HuH-7 (cell line): ENCODE results near the gene PSMA3.
A peak's percentile ranks its signal among the peaks of the same experiment; 100 is the strongest.

Experiments
- DNase-seq: peaks from one replicate; pipeline ENCODE4 v3.0.0; 2011; ENCODE audit warnings: low spot score

The PSMA3 gene

DNA sequence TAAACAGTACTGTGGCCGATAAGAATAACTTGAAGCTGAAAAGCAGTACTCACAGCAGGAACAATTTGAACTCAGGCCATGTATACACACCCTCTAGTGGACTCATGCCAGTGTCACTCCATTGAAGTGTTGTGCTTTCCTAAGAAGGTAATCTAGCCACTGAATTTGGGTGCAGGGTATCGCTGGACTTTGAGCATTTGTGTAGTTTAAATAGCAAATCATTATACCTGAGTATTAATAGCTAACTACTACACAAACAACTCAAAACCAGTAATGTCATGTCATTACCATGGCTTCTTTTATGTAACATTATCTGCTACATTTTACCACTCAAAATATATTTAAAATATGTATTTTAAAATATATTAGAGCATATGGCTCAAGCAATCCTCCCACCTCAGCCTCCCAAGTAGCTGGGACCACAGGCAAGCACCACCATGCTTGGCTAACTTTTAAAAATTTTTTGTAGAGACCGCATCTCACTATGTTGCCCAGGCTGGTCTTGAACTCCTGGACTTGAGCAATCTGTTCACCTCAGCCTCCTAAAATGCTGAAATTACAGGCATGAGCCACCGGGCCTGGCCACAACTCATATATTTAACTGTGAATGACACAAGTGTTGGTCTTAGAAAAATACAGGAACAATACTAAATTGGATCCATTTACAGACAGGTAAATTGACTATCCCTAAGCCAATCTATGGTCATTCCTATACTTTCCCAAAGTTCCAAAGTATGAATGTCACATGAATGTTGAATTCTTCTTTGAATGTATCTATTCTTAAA is 28.1 kb downstream of the PSMA3 start:
- DNase-seq, result peak; percentile 55

- no peak for DNase-seq
These were observed 30.2 kb downstream of the PSMA3 start for GRCh38 chr14:58274881-58275280.

DNA sequence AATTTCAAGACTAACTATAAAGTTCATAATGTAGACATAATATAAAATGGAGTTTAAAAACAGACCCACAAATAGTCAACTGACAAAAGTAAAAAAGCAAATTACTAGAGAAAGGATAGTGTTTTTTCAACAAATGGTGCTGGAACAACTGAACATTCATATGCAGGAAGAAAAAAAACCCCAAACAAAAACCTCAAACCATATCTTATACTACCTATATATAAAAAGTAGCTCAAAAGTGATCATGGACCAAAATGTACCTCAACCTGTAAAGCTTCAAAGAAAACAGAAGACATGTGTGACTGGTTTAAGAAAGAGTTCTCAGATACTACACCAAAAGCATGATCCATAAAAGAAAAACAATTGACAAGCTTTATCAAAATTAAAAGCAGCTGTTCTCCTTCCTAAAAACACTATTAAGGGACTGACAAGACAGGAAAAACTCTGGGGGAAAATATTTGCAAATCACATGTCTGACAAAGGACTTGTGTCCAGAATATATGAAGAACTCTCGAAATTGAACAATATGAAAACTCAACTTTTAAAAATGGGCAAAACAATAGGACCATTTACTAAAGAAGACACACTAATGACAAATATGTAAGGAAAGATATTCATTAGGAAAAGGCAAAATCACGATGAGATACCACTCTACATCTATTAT is 31.0 kb downstream of the PSMA3 start:
- DNase-seq, result no peak

DNA sequence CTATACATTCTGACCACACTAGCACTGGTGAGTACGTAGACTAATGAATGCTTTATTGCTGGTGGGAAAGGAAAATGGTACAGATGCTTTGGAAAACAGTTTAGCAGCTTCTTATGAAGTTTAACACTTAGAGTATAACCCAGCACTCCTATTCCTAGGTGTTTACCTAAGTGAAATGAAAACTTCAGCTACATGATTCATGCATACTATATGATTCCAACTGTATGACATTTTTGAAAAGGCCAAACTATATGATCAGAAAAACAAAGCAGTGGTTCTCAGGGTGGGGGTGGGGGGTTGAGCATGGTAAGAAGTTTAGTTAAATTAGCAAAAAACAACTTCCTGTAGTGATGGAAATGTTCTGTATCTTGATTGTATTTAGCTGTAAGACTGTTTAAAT is 31.6 kb downstream of the PSMA3 start:
- DNase-seq, result no peak

GRCh38 chr14:58278177-58278576 is 33.5 kb downstream of the PSMA3 start:
- no peak for DNase-seq

- no peak for DNase-seq
These were observed 36.5 kb downstream of the PSMA3 start for GRCh38 chr14:58280954-58281787.

- DNase-seq, result no peak
These were observed 37.3 kb downstream of the PSMA3 start for GRCh38 chr14:58281969-58282368.

- no peak for DNase-seq
These were observed 38.4 kb downstream of the PSMA3 start for GRCh38 chr14:58282925-58283593.

DNA sequence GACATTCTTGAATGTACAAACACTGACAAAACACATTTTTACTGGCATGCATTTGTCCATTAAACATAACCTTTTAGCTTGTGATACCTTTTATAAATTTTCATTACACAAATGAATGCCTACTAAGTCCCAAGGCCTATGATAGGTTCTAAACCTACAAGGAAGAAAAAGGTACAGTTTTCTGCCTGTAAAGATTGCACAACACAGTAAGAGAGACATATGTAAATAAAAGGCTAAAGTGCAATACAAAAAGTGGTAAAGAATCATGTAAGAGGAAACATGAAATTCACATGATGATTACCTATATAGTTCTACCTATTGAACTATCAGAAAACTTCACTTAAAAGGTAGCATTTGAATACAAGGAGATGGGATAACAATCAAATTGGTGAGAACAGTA is 39.1 kb downstream of the PSMA3 start:
- peak; percentile 4 for DNase-seq

DNA sequence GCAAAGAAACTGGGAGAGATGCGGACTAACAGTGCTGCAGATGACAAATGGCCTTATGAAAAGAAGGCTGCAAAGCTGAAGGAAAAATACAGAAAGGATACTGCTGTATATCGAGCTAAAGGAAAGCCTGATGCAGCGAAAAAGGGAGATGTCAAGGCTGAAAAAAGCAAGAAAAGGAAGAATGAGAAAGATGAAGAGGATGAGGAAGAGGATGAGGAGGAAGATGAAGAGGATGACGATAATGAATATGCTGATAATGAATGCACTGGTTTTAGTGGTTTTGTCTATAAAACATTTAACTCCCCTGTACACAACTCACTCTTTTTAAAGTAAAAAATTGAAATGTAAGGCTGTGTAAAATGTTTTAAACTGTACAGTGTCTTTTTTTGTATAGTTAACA is 40.5 kb downstream of the PSMA3 start:
- DNase-seq, result no peak

DNA sequence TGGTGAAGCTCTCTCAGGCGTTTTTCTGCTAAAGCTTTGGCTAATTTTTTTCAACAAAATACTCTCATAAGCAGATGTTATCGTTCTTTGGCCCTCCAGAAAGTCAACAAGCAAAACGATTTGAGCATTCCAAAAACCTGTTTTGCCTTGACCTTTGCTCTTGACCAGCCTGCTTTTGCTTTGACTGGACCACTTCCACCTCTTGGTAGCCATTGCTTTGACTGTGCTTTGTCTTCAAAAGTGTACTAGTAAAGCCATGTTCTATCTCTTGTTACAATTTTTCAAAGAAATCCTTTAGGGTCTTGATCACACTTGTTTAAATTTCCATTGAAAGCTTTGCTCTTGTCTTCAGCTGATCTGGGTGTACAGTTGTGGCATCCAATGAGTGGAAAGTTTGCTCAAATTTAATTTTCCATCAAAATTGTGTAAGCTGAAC is 43.0 kb downstream of the PSMA3 start:
- no peak for DNase-seq

DNA sequence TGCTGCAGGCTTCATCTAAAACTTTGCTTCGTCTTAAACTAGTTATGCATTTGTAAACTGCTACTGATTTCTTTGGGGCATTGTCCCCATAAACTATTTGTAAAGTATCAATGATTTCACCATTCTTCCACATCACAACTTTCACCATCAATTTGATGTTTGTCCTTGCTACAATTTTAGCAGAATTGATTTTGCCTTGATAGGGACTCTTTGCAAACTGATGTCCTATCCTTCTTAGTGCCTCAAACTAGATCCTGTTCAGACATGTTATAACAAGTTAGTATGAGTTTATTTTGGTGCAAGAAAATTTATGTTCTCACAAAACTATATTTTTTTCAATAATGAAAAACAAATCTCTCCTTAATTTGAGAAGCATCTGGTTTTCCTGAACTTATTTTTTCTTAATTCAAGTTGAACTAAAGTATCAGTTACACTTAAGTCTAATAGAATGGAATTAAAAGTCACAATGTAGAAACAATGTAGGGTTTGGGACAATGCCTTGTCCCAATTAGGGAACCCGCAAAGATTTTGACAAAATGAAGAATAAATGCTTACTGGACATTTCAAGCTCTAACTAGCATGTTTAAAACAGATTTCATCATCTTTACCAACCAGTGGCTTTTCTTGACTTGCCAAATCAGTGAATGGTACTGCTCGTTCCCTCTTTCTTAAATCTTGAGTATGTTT is 43.6 kb downstream of the PSMA3 start:
- DNase-seq, result no peak

GRCh38 chr14:58291646-58292045 is 47.0 kb downstream of the PSMA3 start:
- no peak for DNase-seq

GRCh38 chr14:58292187-58292586 is 47.5 kb downstream of the PSMA3 start:
- DNase-seq, result no peak

DNA sequence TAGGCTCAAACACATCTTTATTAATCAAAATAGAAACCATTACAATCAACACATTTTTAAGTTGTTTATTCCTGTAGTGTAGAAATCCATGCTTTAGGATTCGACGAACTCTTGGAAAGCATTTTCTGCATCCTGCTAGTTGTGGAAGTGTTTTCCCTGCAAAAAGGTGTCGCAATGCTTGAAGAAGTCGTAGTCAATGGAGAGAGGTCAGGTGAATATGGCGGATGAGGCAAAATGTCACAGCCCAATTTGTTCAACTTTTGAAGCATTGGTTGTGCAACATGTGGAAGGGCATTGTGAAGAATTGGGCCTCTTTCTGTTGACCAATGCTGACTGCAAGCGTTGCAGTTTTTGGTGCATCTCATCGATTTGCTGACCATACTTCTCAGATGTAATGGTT is 49.6 kb downstream of the PSMA3 start:
- DNase-seq, result no peak

- DNase-seq, result no peak
These were observed 52.1 kb downstream of the PSMA3 start for GRCh38 chr14:58296726-58297125.

DNA sequence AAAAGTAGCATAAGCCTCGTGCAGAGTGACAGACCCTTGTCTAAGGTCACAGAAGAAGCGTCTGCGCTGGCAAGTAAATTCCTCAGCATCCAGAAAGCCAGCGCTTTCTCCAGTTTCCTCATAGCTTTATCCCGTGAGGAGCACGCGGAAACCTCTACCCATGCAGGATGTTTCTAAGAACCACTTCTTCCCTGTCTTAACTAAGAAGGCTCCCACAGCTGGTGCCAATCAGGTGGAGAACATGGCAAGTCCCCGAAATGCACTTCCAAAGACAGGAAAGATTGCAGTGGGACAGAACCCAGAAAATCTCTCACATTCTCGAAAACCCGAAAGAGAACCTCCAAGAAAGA is 52.7 kb downstream of the PSMA3 start:
- DNase-seq, result no peak

DNA sequence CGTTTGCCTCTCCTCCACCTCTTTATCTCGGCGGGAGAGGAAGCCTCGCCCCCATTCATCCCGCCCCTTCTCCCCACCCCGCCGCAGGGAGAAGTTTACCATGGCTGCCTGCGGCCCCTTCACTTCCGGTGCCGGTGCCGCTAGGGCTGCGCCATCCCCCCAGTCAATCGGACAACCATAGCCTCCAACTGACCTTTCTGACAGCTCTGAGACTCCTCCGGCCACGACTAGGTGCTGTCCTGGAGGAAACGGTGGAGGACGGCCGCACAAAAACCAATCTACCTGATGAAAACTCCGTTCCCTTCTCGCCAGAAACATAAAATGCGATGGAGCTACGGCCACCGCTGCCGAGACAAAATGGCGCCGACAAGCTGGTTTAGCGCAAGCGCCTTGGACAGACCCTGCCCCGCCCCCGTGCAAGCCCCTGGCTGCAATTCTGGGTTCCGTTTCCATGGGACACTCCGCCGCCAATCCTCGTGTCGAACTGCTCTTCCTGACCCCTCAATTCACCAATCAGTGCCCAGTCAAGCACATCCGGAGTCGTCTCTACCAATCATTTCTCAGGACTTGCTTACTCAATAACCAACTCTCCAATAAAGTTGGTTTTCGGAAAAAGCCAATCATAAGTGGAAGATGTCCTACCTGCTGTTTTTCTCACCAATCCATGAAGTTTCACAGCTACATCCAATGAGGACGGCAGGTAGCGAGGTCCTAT is 53.3 kb downstream of the PSMA3 start:
- peak; percentile 99 for DNase-seq

DNA sequence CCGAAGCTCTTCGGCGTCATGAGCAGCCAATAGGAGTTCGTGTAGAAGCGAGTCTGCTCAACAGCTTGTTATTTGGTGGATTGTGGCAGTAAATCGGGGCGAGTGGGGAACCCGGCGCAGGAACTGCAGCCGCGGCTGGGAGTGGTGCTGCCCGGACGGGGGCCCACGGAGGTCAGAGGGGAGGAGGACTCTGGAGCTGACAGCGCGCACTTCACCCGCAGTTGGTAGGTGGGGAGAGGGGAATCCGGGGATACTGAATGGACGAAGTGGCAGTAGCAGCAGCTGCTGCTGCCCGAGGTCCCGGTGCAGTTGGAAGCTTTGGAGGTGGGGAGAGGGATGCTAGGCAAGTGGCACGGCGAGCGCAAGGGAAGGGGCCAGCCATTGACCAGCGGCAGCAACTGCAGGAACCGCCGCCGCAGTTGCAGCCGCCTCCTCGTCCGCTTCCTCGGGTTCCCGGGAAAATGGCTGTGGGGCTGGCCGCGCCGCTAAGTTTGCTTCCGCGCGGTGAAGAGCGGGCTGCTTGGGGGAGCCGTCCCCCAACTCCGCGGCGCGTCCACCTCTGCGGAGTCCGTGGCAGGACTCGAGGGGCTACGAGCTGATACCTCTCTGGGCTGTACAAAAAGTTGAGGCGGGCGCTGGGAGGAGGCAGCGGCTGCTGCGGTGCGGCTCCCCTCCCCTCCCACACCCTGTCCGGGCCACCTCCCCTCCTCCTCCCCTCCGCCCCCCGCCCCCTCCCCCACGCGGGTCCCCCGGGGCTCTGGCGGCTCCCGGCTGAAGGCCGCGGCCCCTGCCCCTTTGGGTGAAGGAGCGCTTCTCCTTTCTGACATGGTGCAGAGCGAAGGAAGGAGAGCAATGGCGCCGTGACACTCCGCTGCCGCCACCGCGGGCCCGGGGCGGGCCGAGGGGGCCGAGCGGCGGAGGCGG is 54.1 kb downstream of the PSMA3 start, which contains the start of gene ARID4A:
Gene ARID4A, plus strand, starts transcription at position 79 of the 924 bp plus-strand sequence. CDS start 1,300 bp downstream, outside the sequence.
- peak; percentile 39 for DNase-seq
